ENCODE data around the gene GOLGB1. TPM values are rescaled to one million over a fixed set of nuclear protein-coding genes. Genes with fewer than 3 reads are reported as not detected.

GOLGB1 gene
- total and polyA plus RNA-seq, 10 of the 15 experiments (the other 5 are each of a cell fraction or from before 2014, with no cell fraction given), result 7.4 to 34.5 (median 21.8) TPM

- TF ChIP-seq, protein P1, sequence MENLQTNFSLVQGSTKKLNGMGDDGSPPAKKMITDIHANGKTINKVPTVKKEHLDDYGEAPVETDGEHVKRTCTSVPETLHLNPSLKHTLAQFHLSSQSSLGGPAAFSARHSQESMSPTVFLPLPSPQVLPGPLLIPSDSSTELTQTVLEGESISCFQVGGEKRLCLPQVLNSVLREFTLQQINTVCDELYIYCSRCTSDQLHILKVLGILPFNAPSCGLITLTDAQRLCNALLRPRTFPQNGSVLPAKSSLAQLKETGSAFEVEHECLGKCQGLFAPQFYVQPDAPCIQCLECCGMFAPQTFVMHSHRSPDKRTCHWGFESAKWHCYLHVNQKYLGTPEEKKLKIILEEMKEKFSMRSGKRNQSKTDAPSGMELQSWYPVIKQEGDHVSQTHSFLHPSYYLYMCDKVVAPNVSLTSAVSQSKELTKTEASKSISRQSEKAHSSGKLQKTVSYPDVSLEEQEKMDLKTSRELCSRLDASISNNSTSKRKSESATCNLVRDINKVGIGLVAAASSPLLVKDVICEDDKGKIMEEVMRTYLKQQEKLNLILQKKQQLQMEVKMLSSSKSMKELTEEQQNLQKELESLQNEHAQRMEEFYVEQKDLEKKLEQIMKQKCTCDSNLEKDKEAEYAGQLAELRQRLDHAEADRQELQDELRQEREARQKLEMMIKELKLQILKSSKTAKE (IDR thresholded peaks at IDR 0.05; ENCODE audit: low read depth, poor library complexity, severe bottlenecking), result no peak
- peak; percentile 63 for TF ChIP-seq RUNX3 (IDR thresholded peaks at IDR 0.05; ENCODE audit: low read length)
- Histone ChIP-seq H3K27me3 (replicated peaks in 1 of 2; ENCODE audit: control insufficient read depth in 2 of 2, insufficient read depth in 2 of 2, low read length in 1 of 2) (no peaks in the 10 kb centered on the region), H2AFZ (ENCODE audit: control insufficient read depth, low read depth, low read length) (no peak overlapping the region), H3K36me3 (ENCODE audit: control insufficient read depth in 2 of 2, insufficient read depth in 2 of 2, low read length in 1 of 2) (no peaks in the 10 kb centered on the region; a peak in 1 of 4 replicates), H3K4me2 (ENCODE audit: control insufficient read depth, insufficient read depth) (0 out of 2 replicates have a peak overlapping the region, but pooled peaks have one; percentile 9), H3K4me1 (ENCODE audit: control insufficient read depth, insufficient read depth, low read length) (peaks cover 23% of the 10 kb centered on the region), H3K9me3 (replicated peaks; ENCODE audit: control insufficient read depth, insufficient read depth, low read length) (peaks cover 1% of the 10 kb centered on the region; the same call in 2 of the 3 replicates), H3K27ac (ENCODE audit: control insufficient read depth, insufficient read depth) (no peak overlapping the region), H4K20me1 (ENCODE audit: control insufficient read depth, insufficient read depth) (no peaks in the 10 kb centered on the region; the same call in 1 of the 2 replicates), H3K4me3 (no peak overlapping the region), H3K9ac (ENCODE audit: control insufficient read depth, insufficient read depth, low read length) (no peak overlapping the region), H3K79me2 (ENCODE audit: control insufficient read depth, insufficient read depth, low read length) (peaks cover 29% of the 10 kb centered on the region)
- ChIA-PET CTCF (no interaction called here), SMC1A (ENCODE audit: uncharacterized antibody, unreplicated experiment) (no interaction called here), RAD21 (ENCODE audit: unreplicated experiment) (no interaction called here), POLR2A (interaction anchor here (1.0 kb wide), 1 partner anchor 10 kb away, joined by 3 read pairs; no protein-coding TSS in a partner anchor)
- FAIRE-seq, result no peak
- ATAC-seq, result 0 out of 3 replicates have a peak, but pooled peaks have one; percentile 22
- no peak for DNase-seq (ENCODE audit: low read depth, low spot score)
- BruUV-seq (replicated peaks), result no TSS peak
- in situ Hi-C loops (cut with MboI), result no loop called here
- intact Hi-C loops (cut with micrococcal nuclease; ENCODE audit: unreplicated experiment), result no loop called here
These were observed 9.6 kb downstream of the GOLGB1 start for GRCh38 chr3:121739902-121740301.

DNA sequence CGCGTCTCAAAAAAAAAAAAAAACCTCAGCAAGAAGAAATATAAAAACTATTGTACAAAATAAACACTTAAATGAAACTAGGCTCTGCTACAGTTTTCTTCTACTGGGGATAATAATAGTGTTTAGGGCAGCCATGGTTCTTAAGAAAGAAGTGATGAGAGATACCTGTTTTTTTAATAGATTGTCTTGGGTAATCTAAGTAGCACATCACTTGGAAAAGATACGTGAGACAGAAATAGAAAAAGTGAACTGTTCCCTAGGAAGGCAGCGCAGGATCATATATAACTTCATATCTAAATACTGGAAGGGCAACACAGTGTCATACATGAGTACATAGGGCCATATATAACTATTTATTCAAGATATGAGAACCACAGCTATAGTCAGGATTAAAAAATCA lies 11.9 kb downstream of the GOLGB1 start:
- in situ Hi-C loops (cut with MboI) (no loop called here), intact Hi-C loops (cut with micrococcal nuclease; ENCODE audit: unreplicated experiment) (no loop called here)
- Histone ChIP-seq H3K9ac (ENCODE audit: control insufficient read depth, insufficient read depth, low read length) (no peak overlapping the region), H3K4me2 (ENCODE audit: control insufficient read depth, insufficient read depth) (0 out of 2 replicates have a peak overlapping the region, but pooled peaks have one; percentile 3), H3K4me1 (ENCODE audit: control insufficient read depth, insufficient read depth, low read length) (peaks cover 30% of the 10 kb centered on the region), H3K27me3 (replicated peaks in 1 of 2; ENCODE audit: control insufficient read depth in 2 of 2, insufficient read depth in 2 of 2, low read length in 1 of 2) (no peaks in the 10 kb centered on the region), H3K27ac (ENCODE audit: control insufficient read depth, insufficient read depth) (no peak overlapping the region), H4K20me1 (ENCODE audit: control insufficient read depth, insufficient read depth) (no peaks in the 10 kb centered on the region; the same call in 1 of the 2 replicates), H2AFZ (ENCODE audit: control insufficient read depth, low read depth, low read length) (no peak overlapping the region), H3K36me3 (ENCODE audit: control insufficient read depth in 2 of 2, insufficient read depth in 2 of 2, low read length in 1 of 2) (no peaks in the 10 kb centered on the region; a peak in 1 of 4 replicates), H3K79me2 (ENCODE audit: control insufficient read depth, insufficient read depth, low read length) (peaks cover 39% of the 10 kb centered on the region), H3K4me3 (no peak overlapping the region), H3K9me3 (replicated peaks; ENCODE audit: control insufficient read depth, insufficient read depth, low read length) (peaks cover 1% of the 10 kb centered on the region; the same call in 2 of the 3 replicates)
- no peak for DNase-seq (ENCODE audit: low read depth, low spot score)
- CTCF ChIA-PET, result no interaction called here
- BruUV-seq (replicated peaks), result no TSS peak
- SMC1A ChIA-PET (ENCODE audit: uncharacterized antibody, unreplicated experiment), result interaction anchor here (1.2 kb wide), 1 partner anchor 10 kb away, joined by 3 read pairs; no protein-coding TSS in a partner anchor
- ATAC-seq, result no peak
- no peak for FAIRE-seq
- POLR2A ChIA-PET, result interaction anchor here (0.9 kb wide), 1 partner anchor 11 kb away, joined by 3 read pairs; no protein-coding TSS in a partner anchor
- RAD21 ChIA-PET (ENCODE audit: unreplicated experiment), result interaction anchor here (1.2 to 1.3 kb wide), 2 partner anchors 10 to 11 kb away, joined by 3 read pairs; no protein-coding TSS in a partner anchor
- 64% methylated on average over 4 of the region's 4 CpGs for WGBS (ENCODE audit: insufficient coverage, insufficient replicate concordance, low lambda C conversion rate, missing lambda C conversion rate)
- TF ChIP-seq ATF7 (IDR thresholded peaks at IDR 0.05; ENCODE audit: low read depth), result no peak
- TF ChIP-seq JUND (IDR thresholded peaks at IDR 0.05; ENCODE audit: low read depth, low read length), result no peak
- TF ChIP-seq, protein P2, sequence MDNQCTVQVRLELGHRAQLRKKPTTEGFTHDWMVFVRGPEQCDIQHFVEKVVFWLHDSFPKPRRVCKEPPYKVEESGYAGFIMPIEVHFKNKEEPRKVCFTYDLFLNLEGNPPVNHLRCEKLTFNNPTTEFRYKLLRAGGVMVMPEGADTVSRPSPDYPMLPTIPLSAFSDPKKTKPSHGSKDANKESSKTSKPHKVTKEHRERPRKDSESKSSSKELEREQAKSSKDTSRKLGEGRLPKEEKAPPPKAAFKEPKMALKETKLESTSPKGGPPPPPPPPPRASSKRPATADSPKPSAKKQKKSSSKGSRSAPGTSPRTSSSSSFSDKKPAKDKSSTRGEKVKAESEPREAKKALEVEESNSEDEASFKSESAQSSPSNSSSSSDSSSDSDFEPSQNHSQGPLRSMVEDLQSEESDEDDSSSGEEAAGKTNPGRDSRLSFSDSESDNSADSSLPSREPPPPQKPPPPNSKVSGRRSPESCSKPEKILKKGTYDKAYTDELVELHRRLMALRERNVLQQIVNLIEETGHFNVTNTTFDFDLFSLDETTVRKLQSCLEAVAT (IDR thresholded peaks at IDR 0.05), result no peak
- TF ChIP-seq, protein P3, sequence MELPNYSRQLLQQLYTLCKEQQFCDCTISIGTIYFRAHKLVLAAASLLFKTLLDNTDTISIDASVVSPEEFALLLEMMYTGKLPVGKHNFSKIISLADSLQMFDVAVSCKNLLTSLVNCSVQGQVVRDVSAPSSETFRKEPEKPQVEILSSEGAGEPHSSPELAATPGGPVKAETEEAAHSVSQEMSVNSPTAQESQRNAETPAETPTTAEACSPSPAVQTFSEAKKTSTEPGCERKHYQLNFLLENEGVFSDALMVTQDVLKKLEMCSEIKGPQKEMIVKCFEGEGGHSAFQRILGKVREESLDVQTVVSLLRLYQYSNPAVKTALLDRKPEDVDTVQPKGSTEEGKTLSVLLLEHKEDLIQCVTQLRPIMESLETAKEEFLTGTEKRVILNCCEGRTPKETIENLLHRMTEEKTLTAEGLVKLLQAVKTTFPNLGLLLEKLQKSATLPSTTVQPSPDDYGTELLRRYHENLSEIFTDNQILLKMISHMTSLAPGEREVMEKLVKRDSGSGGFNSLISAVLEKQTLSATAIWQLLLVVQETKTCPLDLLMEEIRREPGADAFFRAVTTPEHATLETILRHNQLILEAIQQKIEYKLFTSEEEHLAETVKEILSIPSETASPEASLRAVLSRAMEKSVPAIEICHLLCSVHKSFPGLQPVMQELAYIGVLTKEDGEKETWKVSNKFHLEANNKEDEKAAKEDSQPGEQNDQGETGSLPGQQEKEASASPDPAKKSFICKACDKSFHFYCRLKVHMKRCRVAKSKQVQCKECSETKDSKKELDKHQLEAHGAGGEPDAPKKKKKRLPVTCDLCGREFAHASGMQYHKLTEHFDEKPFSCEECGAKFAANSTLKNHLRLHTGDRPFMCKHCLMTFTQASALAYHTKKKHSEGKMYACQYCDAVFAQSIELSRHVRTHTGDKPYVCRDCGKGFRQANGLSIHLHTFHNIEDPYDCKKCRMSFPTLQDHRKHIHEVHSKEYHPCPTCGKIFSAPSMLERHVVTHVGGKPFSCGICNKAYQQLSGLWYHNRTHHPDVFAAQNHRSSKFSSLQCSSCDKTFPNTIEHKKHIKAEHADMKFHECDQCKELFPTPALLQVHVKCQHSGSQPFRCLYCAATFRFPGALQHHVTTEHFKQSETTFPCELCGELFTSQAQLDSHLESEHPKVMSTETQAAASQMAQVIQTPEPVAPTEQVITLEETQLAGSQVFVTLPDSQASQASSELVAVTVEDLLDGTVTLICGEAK (IDR thresholded peaks at IDR 0.05; ENCODE audit: borderline replicate concordance), result no peak
- no peak for TF ChIP-seq SREBF2 (IDR thresholded peaks at IDR 0.05; ENCODE audit: low read length)

All from GM12878 (cell line).